Measurements from ENCODE around the gene PRSS53.

The PRSS53 gene

DNA sequence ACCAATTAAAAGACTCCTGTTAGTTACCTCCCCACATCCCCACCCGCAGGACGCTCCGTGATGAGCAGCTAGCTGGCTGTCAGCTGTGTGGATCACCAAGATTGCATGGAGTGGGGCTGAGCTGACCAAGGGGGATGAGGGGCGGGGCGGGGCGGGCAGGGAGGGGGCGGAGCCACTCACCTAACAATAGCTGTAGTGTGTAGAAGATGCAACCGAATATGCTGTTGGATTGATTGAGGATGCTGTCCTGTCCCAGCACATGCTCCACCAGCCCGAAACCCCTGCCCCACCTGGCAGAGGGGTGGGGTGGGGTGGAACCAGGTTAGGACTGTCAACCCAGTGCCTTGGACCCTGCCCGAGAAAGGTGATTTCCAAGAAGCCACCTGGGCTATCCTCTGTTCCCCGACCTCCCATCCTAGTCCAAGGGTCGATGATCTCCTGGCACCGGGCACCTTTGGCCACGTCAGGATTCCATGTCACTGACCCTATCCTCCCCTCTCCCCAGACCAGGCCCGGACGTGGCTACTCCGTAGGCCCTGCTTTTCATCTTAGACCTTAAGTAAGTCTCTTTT lies 4.5 kb upstream of the PRSS53 start:
- DNase-seq, result no peak

DNA sequence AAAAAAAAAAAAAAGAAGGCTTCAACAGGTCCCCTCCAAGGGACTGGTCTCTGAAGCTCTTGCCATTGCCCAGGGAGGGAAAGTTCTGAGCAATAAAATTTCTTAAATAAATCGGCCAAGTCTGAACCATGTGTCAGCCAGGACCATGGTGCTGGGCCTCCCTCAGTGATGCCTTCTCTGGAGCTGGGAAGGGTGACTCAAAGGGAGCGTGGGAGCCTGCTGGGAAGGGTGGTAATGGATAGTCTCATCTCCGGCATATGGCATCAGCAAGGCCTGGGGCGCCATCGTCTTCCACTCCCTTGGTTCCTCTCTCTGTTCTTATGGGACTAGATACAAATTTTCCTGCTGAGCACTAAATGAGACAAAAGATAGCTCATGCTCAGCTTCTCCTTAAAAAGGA lies 3.6 kb upstream of the PRSS53 start:
- no peak for DNase-seq

DNA sequence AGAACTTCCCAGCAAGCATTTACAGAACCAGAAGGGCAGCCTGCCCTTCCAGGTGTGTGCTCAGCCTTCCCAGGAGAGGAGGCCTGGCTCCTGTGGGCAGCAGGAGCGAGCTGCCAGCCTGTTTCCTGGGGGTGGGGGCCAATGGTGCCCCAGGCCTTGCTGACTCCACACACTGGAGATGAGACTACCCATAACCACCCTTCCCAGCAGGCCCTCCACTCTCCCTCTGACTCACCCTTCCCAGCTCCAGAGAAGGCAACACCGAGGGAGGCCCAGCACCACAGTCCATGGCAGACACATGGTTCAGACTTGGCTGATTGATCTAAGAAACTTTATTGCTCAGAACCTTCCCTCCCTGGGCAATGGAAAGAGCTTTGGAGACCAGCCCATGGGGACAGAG lies 1.8 kb upstream of the PRSS53 start:
- no peak for DNase-seq

DNA sequence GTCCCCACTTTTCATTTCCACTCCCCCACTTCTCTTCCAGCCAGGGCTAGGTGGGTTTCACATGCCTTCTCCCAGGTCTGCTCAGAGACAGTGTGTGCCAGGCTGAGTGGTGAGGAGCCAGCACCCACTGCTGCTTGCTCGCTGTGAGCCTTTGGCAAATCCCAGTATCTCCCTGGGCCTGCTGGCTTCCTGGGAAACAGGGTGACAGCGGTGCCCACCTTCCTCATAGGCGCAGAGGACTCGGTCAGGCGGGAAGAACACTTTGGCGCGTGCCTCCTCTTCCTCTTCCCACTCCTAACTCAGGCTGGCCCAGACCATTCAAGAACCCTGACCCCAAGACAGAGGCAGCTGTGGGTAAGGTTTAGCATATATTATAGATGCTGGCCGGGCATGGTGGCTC lies 456 bp upstream of the PRSS53 start:
- DNase-seq, result no peak

DNA sequence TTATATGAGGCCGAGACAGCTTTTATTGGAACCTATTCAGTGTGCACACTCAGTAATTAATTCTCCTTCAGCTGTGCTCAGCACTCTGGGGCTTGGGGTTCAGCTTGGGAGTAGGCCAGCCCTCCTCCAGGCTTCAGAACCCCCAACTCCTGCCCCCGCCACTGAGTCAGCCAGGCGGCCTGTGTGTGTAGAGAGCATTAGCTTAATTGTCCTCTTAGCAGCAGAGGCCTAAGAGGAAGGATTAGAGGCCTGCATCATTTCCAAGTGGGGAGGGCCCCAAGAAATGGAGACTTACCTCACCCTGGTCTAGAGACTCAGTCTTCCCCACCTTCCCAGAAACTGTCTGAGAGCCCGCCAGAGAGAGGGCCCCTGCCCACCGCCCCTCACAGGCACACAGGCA lies 772 bp downstream of the PRSS53 start:
- no peak for DNase-seq

DNA sequence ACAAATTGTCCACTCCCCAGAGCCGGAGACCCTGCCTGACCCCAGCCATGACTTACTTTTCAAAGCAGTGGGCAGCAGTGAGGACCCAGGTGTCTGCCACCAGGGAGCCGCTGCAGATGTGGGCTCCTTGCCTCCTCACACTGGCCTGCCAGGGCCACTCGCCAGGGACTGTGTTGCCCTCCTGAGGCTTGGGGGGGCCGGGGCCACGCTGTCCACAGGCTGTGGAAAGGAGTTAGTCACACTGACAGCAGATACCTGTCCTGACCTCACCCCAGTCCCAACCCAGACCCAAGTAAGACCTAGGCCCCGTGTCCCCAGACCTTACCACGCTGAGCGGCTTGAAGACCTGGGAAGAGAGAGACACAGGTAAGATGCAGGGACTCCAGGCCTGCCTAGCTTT lies 1.3 kb downstream of the PRSS53 start:
- no peak for DNase-seq

DNA sequence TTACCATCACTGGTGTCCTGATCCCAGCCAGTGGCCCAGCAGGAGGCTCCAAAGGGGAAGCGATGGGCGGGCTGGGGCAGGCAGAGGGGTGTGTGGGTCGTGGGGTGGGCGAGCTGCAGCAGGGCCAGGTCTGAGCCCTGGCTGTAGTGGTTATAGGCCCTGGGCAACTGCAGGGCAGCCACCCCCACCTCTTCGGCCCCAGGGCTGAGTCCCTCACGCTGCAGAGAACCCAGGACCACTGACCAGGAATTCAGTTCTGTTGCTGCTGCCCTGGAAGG lies 2.2 kb downstream of the PRSS53 start:
- DNase-seq, result no peak

DNA sequence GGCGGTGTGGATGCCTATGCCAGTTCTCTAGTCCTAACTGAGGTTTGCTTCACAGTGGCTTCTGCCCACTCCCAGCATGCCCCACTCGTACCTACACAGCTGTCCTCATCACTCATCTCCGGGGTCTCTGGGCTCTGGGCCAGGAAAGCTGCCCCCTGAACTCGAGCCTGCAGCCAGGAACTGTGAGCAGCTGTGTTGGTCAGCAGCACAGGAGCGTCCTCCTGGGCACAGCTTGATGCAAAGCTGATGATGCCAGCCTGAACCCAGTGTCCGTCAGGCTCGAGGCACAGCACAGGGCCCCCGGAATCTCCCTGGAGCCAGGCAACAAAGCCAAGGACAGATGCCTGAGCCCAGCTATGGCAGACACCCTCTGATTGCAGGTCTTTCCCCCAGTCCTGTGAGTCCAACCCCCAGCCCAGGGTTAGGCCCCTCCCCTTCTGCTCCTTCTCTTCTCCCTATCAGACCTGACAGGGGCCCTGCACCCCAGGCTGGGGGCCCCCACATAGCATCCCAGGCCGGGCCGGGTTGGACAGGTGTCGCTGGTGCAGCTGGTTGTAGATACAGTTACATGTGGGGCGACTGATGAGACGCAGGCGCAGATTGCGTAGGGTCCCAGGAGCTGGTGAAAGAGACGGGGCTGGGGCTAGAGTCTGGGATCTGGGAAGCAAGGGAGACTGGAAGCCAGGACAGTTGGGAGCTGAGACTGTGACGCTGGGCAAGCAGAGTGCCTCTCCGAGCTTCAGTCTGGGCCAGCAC lies 2.7 kb downstream of the PRSS53 start:
- DNase-seq, result no peak

DNA sequence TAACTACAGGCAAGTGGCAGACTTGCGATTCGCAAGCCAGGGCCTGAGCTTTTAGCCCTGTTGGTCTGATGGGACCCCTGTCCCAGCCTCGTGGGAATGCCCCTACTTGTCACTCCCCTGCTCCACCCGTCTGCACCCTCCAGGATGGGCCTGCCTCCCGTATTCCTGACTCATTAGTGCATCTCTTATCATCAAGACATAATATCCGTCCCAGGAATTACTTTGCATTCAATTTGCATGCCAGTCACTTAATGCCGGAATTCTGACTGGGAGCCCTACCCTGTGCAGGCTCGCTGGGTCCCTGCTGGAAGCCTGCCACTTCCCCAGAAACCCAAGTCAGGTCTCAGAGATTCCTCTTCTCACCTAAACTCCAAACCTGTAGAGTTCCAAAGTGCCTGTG lies 3.3 kb downstream of the PRSS53 start:
- no peak for DNase-seq

DNA sequence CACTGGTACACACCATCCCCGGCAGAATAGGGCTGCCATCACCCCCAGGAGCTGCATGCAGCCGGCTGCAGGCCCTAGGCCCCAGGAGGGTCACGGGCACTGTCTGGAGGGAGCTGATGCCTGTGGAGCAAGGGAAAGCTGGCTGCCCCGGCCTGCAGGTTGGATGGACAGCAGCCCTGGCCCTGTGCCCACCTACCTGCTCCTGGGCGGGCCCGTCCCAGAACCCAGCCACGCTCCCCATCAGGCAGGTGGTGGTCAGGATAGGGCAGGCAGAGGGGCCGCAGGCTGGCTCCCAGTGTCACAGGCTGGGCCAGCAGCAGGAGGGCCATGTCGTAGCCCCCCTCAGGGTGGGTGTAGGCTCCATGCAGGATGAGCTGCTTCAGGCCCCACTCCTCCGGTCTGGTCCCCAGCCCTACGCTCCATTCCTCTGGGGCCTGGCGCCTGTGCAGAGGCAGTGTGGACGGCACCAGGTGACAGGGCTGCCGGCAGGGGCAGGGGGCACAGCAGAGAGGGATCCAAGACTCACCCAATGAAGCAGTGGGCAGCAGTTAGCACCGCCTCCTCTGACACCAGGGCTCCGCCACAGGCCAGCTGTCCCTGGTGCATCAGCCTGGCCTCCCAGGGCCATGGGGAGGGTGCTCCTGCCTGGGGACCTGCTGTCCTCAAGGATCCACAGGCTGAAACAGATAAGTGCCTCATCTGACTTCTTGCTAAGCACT lies 4.0 kb downstream of the PRSS53 start:
- no peak for DNase-seq

DNA sequence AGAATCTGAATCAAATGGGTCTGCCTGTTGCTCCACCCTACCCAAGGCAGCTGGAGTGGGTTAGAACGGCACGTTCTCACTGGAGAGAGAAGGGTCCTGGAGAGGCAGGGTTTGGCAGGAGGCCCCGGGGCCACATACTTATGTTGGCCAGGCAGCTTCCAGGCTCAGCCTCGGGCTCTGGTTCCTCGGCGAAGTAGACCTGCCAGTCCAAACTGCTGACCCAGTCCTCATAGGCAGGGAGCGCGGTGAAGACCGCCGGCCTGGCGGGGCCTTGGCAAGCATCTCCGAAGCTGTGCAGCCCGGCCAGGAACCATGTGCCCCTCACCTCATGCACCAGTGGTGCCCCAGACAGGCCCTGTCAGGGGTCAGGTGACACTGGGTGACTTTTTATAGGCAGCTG lies 4.8 kb downstream of the PRSS53 start:
- DNase-seq, result no peak

DNA sequence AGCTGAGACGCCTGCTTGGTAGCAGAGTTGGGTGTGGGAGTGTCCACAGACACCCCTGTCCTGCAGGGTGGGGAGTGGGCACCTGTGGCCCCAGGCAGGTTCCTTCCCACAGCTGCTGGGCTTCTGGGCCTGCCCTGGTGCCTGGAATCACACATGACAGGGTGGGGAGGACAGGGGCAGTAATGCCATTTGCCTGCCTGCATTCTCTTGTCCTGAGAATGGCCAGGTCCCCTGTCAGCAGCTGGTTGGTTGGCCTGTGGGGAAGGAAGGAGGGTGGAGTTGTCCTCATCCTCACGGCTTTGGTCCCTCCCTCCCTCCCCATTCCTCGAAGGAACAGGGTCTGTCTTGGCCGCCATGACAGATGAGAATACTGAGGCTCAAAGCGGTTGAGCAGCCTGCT lies 5.2 kb downstream of the PRSS53 start:
- no peak for DNase-seq

DNA sequence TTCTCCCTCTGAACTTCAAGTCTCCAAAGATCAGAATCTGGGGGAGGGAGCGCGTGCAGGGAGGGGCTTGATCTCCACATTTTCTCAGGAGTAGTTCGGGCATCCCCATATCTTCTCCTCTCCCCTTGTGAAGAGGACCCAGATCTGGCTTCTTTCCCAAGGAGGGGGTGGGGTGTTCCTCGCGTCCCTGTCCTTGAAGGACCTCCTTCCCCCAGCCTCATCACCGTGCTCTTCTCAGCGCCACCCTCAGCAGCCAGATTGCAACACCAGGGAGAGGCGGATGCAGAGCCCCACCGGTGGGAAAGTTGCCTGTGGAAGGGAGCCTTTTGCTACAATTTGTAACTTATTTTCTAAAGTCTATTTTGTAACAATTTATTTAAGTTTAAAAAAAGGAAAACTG lies 5.7 kb downstream of the PRSS53 start:
- no peak for DNase-seq

DNA sequence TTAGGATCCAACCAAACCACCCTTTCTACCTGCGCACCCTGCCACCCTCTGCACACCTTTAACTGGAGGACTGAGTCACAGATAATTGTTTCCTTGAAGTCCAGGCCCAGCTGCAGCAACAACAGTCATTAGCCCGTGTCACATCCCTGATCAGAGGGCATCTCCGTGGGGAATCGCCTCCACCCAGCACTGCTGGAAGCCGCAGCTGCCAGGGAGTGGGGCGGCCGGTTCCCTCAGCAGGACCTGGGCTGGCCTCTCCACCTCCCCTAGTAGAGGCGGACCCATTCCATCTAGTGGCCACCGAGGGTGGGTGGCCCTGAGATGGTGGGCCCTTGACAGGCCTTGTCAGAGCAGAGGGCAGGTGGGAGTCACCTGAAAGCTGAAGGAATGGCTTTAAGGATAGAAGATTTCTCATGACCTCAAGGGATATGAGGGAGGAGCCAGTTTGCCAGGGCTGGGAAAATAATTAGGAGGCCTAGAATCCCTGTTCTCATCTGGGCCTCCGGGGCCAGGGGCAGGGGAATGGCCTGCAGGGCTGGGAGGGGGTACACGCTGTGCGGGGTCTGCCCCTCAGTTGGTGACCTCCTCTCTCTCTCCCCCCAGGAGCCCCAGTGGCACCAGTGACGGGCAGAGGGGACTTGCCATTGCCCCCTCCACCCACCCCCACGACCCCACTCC lies 6.2 kb downstream of the PRSS53 start:
- no peak for DNase-seq

DNA sequence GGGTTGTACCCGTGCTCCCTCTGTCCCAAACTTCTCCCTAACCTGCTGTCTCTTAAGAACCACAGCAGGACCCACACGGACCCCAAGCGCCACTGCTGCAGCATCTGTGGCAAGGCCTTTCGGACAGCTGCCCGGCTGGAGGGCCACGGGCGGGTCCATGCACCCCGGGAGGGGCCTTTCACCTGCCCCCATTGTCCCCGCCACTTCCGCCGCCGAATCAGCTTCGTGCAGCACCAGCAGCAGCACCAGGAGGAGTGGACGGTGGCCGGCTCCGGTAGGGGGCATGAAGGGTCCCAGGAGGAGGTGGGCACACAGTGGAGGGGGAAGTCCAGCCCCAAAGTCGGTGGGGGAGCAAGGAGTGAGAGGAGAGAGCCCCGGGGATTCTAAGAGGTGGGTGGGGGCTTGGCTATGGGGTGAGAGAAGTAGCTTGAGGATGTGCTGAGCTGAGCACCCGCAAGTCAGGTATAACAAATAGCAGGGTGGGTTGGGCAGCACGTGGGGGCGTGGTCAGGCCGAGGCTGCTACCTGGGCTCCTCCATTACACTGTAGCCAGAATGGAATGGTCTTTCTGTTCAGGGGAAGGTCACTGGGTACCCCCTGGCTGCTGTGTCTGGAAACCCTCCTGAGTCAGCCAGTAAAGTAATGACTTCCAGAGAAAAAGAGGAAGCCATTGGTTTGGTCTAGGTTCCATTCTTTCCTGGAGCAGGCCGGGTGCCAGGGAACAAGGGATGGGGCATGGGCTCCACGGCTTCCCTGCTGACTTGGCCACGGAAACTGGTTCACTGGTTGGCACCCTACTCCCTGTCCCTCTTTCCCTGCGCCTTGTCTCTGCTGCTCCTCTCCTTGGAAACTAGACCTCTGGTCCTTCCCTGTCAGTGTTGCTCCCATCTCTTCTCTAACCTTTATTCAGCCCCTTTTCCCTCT lies 7.1 kb downstream of the PRSS53 start:
- DNase-seq, result no peak

DNA sequence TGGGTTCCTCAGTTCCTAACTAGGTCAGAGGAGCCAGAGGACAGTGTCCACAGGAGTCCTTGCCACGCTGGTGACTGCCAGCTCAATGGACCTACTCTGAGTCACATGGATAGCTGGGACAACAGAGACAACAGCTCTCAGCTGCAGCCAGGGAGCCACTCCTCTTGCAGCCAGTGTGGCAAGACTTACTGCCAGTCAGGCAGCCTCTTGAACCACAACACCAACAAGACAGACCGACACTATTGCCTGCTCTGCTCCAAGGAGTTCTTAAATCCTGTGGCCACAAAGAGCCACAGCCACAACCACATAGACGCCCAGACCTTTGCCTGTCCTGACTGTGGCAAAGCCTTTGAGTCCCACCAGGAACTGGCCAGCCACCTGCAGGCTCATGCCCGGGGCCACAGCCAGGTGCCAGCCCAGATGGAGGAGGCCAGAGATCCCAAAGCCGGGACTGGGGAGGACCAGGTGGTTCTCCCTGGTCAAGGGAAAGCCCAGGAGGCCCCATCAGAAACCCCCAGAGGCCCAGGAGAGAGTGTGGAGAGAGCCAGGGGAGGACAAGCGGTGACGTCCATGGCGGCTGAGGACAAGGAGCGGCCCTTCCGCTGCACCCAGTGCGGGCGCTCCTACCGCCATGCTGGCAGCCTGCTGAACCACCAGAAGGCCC lies 7.9 kb downstream of the PRSS53 start:
- DNase-seq, result no peak

DNA sequence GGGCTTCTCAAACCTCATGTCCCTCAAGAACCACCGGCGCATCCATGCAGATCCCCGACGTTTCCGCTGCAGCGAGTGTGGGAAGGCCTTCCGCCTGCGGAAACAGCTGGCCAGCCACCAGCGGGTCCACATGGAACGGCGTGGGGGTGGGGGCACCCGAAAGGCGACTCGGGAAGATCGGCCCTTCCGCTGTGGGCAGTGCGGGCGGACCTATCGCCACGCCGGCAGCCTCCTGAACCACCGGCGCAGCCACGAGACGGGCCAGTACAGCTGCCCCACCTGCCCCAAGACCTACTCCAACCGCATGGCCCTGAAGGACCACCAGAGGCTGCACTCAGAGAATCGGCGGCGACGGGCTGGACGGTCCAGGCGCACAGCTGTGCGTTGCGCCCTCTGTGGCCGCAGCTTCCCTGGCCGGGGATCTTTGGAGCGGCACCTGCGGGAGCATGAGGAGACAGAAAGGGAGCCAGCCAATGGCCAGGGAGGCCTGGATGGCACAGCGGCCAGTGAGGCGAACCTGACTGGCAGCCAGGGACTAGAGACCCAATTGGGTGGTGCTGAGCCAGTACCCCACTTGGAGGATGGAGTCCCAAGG lies 8.6 kb downstream of the PRSS53 start:
- DNase-seq, result no peak

DNA sequence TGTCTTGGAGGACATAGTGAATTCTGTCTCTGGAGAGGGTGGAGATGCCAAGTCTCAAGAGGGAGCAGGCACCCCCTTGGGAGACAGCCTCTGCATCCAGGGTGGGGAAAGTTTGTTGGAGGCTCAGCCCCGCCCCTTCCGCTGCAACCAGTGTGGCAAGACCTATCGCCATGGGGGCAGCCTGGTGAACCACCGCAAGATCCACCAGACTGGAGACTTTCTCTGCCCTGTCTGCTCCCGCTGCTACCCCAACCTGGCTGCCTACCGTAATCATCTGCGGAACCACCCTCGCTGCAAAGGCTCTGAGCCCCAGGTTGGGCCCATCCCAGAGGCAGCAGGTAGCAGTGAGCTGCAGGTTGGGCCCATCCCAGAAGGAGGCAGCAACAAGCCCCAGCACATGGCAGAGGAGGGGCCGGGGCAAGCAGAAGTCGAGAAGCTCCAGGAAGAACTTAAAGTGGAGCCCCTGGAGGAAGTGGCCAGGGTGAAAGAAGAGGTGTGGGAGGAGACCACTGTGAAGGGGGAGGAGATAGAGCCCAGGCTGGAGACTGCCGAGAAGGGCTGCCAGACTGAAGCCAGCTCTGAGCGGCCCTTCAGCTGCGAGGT lies 9.3 kb downstream of the PRSS53 start:
- DNase-seq, result no peak

DNA sequence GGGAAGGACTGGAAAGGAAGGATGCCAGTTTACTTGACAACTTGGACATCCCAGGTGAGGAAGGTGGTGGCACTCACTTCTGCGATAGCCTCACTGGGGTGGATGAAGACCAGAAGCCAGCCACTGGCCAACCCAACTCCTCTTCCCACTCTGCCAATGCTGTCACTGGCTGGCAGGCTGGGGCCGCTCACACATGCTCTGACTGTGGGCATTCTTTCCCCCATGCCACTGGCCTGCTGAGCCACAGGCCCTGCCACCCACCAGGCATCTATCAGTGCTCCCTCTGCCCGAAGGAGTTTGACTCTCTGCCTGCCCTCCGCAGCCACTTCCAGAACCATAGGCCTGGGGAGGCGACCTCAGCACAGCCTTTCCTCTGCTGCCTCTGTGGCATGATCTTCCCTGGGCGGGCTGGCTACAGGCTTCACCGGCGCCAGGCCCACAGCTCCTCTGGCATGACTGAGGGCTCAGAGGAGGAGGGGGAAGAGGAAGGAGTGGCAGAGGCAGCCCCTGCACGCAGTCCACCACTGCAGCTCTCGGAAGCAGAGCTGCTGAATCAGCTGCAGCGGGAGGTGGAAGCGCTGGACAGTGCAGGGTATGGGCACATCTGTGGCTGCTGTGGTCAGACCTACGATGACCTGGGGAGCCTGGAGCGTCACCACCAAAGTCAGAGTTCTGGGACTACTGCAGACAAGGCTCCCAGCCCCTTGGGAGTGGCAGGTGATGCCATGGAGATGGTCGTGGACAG lies 10.0 kb downstream of the PRSS53 start:
- DNase-seq, result no peak

DNA sequence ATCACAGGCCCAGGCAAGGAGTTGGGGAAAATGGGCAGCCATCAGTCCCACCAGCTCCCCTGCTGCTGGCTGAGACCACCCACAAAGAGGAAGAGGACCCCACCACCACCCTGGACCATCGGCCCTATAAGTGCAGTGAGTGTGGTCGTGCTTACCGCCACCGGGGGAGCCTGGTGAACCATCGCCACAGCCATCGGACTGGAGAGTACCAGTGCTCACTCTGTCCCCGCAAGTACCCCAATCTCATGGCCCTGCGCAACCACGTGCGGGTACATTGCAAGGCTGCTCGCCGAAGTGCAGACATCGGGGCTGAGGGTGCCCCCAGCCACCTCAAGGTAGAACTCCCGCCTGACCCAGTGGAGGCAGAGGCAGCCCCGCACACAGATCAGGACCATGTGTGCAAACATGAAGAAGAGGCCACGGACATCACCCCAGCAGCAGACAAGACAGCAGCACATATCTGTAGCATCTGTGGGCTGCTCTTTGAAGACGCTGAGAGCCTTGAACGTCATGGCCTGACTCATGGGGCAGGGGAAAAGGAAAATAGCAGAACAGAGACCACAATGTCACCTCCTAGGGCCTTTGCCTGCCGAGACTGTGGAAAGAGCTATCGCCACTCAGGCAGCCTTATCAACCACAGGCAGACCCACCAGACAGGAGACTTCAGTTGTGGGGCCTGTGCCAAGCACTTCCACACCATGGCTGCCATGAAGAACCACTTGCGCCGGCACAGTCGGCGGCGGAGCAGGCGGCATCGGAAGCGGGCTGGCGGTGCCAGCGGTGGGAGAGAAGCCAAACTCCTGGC lies 10.9 kb downstream of the PRSS53 start:
- no peak for DNase-seq
